NCI-H1694 treated with DMSO at 0.1 percent for 48 hours (cell line): ENCODE results near the gene RTL1.

Source experiments
- DNase-seq: peaks from one replicate; lab custom pipeline; 2025; lab: John Stamatoyannopoulos, UW

Gene RTL1

DNA sequence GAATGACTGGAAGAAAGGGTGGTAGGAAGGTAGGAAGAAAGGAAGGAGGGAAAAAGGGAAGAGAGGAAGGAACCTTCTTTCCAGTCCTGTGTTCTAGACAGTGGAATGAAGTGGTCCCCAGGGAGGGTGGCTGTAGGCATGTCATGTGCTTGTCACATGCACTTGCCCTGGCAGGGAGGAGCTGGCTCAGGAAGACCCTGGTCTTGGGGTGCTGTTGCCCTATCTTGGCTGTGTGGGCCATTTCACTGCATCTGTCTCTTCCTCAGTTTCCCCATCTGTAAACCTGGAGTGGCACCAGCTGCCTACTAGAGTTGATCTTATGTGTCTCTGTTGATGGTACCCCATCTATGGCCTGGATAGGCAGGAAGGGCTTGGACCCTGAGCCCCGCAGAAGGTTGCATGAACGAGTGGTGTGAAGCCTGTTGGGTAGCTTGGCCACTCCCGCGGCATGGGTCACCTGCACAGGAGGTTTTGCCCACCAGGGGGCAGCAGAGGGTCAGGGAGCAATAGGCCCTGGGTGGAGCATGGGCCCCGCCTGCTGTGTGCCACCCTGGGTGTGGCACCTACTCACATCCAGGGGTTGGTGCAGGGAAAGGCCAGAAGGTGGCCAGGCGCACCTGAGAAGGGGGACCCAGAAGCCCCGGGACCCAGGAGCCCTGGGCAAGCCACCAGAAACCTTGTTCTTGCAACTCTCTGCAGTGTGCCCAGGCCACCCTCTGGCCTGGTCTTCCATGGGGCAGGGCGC, 52.5 kb downstream of the RTL1 start:
- peak; percentile 33 for DNase-seq

DNA sequence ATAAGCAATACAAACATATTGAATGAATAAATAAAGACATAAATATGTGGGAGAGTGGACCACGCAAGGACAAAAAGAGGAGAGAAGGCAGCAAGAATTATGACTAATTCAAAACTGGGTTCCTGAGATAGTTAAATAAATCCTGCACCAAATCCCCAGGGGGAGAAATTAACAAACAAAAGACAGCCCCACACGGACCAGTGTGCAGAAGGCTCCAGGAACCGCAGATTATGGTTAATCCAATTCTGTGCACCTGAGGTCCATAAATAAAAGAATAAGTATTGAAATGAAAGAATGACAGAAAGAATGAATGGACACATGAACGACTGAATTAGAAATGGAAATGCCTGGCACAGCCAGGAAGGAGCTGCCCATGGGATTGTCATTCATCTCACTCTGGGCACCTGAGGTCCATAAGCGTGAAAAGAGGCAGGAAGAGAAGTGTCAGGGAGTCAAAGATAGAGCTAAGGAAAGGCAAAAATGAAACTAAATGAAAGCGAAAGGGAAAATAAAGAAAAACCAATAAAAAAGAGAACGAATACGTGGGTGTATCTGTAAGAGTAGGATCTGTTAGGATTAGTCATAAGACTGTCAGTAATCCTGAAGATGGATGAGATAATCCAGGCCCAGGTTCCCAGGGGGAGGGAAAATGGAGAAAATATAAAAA, 54.3 kb downstream of the RTL1 start:
- DNase-seq: no peak

- no peak for DNase-seq
These were observed 57.1 kb downstream of the RTL1 start for GRCh38 chr14:100846309-100846859.

DNA sequence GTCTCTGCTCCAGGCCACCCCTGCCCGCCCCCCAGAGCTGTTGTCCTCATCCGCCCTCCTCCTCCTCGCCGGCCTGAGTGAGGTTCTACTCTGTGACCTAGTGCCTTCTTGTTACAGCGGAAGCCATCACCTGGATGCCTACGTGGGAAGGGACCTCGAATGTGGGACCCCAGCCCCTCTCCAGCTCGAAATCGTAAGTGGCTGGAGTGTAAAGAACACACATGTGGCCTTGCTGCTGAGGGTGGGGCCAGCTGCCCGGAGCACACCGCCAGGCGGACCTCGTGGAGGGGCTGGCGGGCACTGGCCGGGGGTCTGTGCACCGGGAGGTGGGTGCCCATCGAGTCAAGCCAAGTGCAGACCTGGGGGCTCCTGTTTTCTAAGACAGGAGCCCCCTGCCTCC, 58.2 kb downstream of the RTL1 start:
- DNase-seq: no peak

DNA sequence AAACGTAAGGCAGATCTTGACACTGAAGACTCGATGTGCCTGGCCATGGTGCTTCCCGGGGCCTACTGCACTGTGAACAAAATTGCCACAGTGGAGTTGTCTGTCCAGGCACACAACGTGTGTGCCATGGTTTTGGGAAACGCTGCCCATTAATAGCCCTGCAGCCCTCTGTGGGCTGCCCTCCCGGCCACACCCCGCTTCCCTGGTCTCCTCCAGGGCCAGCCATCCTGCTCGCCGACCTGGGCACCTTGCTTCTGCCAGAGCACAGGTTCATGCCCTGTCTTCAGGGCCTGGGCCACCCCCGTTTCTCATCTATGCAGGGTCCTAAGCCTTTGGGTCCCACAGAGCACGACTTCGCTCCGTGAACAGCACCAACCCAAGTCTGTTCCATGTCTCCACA, 58.7 kb downstream of the RTL1 start:
- DNase-seq: no peak

GRCh38 chr14:100844421-100844820, 59.1 kb downstream of the RTL1 start:
- DNase-seq: no peak

- DNase-seq: no peak
These were observed 59.5 kb downstream of the RTL1 start for GRCh38 chr14:100844082-100844408.

DNA sequence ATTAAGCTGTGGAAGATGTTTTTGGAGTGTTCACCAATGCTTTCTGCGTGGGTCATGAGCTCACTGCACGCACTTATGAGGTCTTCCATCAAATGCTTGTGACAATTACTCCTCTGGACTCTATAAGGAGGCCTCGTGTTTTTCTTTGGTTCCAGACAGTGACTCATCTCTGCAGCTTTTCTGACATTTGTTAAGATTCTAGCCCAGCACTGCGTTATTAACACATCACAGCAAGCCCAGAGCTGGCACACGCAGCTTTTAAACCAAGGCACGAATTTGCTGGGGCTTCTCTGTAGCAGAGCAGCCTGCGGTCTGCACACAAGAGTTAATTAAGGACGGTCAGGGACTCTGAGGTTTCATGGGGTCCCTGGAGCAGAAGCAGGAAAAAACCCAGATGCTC, 60.7 kb downstream of the RTL1 start:
- DNase-seq: no peak

- DNase-seq: no peak
These were observed 61.6 kb downstream of the RTL1 start for GRCh38 chr14:100841761-100842403.

DNA sequence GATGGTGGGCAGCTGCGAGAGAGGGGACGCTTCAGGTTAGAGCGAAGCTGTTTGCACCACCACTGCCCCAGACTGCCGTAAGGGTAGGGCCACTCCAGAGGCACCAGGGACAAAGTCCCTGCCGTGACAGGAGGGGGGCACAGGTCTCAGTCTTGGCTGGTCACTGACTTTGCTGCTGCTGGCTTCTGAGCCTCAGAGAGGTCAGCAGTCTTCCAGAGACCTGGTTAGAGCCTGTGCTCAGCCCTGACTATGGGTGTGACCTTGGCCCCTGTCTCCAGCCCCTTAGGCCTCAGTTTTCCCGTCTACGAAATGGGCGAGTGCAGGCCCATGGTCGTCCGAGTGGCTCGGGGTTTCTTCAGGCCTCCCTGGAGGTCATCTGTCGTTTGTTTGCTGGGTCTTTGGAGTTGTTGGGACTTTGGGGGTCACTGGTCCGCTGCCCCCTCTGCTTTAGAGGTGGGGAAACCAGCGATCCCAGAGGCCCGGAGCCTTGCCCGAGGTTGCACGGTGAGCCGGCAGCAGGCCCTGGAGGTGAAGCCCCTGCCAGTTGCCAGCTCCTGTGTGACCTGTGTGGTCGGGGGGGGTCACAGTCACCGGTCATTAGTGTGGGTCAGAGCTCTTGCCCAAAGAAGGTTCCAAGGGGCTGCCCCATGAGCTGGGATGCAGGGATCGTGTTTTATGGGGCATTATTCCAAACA, 62.3 kb downstream of the RTL1 start:
- DNase-seq: no peak

DNA sequence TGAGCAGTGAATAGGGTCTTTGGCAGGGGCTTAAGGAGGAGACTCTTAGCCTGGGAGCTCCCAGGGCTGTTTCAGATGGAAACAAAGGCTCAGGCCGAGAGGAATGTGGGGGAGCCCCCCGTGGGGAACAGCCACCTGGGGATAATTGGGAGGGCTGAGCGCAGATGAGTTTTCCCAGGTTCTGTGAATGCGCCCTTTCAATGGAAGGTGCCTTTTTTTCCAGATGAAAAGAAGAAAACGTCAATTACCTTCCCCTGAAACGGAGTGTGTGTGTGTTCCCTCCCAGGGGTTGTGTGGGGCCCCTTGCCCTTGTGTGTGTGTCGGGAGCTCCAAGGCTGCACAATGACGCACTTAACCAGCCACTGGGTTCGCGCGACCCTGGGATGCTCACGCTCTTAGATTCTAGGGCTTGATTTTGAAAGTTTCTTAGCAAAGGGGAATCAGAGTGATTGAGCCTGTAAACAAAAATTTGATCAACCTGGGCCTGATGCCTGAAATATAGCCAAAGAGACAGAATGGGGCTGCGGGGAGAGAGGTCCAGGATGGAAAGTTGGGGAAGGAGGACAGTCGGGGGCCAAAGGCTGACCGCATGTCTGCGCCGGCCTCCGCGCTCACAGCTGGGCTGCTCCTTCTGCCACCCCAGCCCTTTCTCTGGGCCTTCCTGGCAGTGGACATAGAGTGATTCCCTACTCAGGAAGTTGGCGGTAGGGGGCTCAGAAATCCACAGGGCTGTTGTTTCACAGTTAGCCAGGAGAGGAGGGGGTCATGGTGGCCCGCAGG, 63.0 kb downstream of the RTL1 start:
- DNase-seq: no peak

DNA sequence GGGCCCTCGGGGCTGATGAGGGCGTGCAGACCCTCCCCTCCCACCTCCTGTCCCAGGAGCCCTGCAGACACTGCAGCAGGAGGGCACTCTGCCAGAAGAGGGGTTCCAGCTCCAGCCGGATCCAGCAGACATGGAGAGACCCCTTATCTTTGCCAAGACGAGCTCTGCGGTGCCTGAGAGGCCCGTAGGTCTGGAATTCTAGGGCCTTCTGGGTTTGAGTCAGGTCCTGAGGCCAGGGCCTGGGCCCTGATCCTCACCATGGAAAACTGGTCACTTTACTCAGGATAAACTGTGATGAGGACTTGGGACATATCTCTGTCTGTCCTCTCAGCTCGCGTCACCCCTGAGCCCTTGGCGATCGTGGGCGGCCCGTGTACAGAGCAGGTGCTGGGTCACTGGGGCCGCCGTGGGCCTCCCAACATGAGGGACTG, 63.8 kb downstream of the RTL1 start:
- DNase-seq: no peak

- DNase-seq: no peak
These were observed 64.3 kb downstream of the RTL1 start for GRCh38 chr14:100839315-100839585.

GRCh38 chr14:100838493-100839314, 64.8 kb downstream of the RTL1 start:
- no peak for DNase-seq

DNA sequence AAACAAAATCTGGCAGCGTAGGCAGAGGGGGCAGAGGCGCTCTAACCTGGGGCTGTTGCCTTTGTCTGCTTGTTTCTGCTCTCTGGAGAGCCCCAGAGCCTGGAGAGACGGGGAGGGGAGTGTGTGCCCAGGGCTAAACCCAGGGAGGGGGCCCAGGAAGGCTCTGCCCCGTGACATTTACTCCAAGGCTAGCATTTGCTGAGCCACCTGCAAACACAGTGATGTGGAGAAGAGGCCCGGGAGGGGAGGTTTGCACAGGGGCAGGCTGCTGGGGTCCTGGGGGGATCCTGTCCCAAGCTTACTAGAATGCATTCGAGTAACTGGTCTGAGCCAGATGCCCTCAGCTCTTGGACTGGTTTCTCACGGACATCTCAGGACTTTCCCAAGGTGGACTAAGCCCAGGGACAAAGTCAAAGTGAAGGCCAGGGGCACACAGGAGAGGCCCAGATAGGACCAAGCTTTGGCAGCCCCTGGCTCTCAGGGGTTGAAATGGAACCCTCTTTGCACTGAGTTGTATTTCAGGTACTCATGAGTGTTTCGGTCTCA, 65.6 kb downstream of the RTL1 start:
- no peak for DNase-seq

DNA sequence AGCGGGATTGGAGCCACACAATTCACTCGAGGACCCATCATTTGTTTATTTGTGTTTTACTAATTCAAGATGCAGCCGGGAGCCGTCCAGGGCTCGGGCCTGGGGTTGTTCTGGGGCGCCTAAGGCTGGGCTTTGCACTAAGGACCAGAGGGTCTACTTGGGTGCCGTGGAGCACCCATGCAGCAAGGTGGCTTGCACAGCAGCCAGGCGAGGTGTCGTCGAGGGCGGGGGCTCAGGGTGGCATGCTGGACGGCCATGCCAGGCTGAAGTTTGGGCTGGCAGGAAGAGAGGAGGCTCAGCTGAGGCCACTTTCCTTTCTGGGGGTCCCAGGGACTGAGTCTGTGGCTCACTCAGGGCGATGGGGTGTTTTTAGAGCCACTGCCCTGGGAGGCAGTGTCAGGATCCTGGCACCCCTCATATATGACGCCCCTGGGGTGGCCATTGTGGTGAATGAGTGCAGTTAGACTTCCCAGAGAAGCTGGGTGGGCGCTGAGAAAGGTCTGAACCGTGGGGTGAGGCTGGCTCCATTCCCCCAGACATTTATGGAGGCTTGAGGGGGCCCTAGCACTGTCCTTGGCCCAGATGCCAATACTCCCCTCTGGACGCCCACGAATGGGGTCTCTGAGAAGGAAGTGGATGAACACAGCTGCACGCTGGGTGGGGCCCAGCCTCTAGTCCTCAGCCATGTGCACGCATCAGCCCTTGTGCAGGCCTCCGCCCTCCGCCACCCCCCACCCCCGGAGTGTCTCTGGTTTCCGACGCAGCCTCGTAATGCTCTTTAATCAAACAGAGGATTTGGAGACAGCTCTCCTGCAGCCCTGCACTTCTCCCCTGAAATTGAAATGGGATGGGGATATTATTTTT, 66.3 kb downstream of the RTL1 start:
- no peak for DNase-seq

- DNase-seq: no peak
These were observed 67.2 kb downstream of the RTL1 start for GRCh38 chr14:100836311-100836805.

DNA sequence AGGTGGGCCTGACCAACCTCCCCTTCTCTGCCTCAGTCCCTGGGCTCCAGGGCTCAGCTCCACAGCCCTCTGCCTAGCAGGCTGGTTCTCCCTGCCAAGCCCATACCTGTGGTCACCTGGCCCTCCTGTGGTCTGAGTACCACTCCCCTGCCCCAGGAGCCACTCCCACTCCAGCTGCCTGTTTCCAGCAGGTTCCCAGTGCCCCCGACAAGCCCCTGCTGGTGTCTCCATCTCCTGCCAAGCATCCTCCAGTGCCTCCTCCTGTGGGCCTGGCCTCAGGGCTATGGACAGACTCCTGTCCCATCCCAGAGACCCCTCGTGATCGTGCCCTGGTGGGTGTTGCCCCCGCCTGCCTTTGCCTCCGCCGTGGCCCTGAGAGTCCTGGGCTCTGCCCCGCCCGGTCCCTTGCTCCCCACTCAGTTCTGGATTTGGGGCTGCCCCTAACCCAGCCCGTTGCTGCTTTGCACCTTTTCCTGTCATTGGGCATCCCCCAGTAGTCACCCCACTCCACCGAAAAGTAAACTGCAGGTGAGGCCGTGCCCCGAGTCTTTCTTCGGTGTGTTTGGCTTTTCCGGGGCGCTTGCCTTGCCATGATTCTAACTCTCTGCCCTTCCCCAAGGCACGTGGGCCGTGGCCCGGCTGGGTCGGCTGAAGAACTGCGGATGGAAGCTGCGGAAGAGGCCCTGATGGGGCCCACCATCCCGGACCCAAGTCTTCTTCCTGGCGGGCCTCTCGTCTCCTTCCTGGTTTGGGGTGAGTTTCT, 67.8 kb downstream of the RTL1 start:
- no peak for DNase-seq
